ENCODE results near the gene FAAH2.

FAAH2 gene

DNA sequence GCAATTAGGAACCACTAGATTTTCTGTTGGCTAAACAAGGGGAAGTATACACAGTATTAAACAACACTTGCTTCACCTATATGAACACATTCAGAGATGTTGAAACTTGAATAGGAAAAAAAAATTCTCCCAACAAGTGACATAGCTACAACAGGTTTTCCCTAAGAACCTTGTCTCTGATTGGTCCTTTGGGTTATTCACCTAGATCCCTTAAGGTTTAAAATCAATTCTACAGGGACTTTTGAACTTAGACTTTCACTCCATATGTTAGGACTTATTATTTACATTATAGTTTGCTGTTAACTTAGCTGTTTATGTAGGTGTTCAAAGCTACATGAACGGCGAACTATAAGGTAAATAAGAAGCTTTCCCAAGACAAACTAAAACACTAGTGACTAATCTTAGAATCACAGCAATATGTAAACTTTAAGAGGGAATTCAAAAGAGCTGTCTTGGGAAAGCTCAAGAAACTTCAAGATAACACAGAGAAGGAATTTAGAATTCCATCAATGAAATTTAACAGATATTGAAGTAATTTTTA, 233.1 kb downstream of the FAAH2 start:
- Histone ChIP-seq H3K36me3 (ENCODE audit: insufficient read depth, low read depth, low read length) (no peaks in the 10 kb centered on the region), H3K27me3 (ENCODE audit: insufficient read depth, low read length) (no peaks in the 10 kb centered on the region), H3K9ac (ENCODE audit: low read depth, low read length) (no peak overlapping the region), H3K4me3 (ENCODE audit: low read length) (no peak overlapping the region), H3K4me1 (ENCODE audit: insufficient read depth, low read length) (no peaks in the 10 kb centered on the region), H3K9me3 (ENCODE audit: insufficient read depth, low read depth, low read length) (no peaks in the 10 kb centered on the region), H3K27ac (ENCODE audit: low read length) (no peak overlapping the region)

DNA sequence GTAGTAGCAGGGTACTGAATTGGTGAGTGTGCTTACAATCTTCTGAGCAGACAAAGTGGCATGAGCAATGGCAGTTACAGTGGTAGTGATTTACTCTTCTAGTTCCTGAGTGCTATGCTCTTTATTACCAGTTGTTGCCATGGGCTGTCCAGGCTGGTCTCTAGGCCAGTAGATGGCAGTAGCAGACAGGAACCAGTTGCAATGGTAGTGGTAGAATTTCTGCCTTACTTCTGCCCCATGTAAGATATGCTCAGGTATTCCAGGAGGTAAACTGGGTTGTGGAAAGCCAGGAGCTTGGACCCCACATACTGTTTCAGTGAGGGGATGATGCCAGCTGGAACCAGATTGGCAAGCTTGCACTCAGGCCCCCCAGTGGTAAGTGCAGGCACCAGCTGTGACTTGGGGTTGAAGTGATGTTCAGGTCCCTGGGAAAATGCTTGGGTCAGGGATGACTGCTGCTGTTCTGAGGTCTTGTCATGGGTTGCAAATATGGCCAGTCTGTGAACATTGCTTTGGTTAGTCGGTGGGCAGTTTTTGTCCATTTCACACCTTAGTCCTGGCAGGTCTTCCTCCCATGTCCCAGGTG, 242.3 kb downstream of the FAAH2 start:
- Histone ChIP-seq H3K27me3 (ENCODE audit: insufficient read depth, low read length) (no peaks in the 10 kb centered on the region), H3K36me3 (ENCODE audit: insufficient read depth, low read depth, low read length) (no peaks in the 10 kb centered on the region), H3K27ac (ENCODE audit: low read length) (no peak overlapping the region), H3K9ac (ENCODE audit: low read depth, low read length) (no peak overlapping the region), H3K9me3 (ENCODE audit: insufficient read depth, low read depth, low read length) (no peaks in the 10 kb centered on the region), H3K4me1 (ENCODE audit: insufficient read depth, low read length) (no peaks in the 10 kb centered on the region), H3K4me3 (ENCODE audit: low read length) (no peak overlapping the region)
